ENCODE measurements around the gene MAGI1. TPM values are rescaled to one million over a fixed set of nuclear protein-coding genes. Genes with fewer than 3 reads are reported as not detected.

MAGI1 gene
- polyA plus RNA-seq, 1 of the 3 experiments (the other 2 are of a cell fraction), result 10.3 TPM

GRCh38 chr3:65995515-65995914, 43.2 kb downstream of the MAGI1 start:
- Histone ChIP-seq H3K27me3 (ENCODE audit: insufficient read depth) (no peaks in the 10 kb centered on the region), H3K4me1 (ENCODE audit: control insufficient read depth in 1 of 2, insufficient read depth in 2 of 2, low read depth in 1 of 2, low read length in 1 of 2) (no peaks in the 10 kb centered on the region), H2AFZ (ENCODE audit: low read depth) (no peak overlapping the region), H3K27ac (ENCODE audit: low read depth in 2 of 2, low read length in 1 of 2) (no peak overlapping the region), H3K36me3 (replicated peaks in 1 of 2; ENCODE audit: control insufficient read depth in 1 of 2, insufficient read depth in 2 of 2, low read length in 1 of 2) (no peaks in the 10 kb centered on the region), H3K9ac (no peak overlapping the region), H3F3A (replicated peaks; ENCODE audit: insufficient read depth) (peaks cover 7% of the 10 kb centered on the region), H3K4me2 (no peak overlapping the region), H3K79me2 (ENCODE audit: insufficient read depth) (peaks cover 81% of the 10 kb centered on the region; the same call in 1 of the 2 replicates), H3K4me3 (ENCODE audit: low read depth in 2 of 2, low read length in 1 of 2) (no peak overlapping the region), H4K20me1 (ENCODE audit: insufficient read depth) (peaks cover 12% of the 10 kb centered on the region; the same call in 1 of the 2 replicates), H3K9me3 (no peaks in the 10 kb centered on the region), H3K9me2 (no peaks in the 10 kb centered on the region)
- no peak for TF ChIP-seq CHD2 (IDR thresholded peaks at IDR 0.05; ENCODE audit: low read length, partially characterized antibody)
- TF ChIP-seq FOXJ3 (CRISPR knock-in tag; IDR thresholded peaks at IDR 0.05), result no peak
- no peak for TF ChIP-seq NRF1 (IDR thresholded peaks at IDR 0.05; ENCODE audit: low read depth, low read length)
- TF ChIP-seq TEAD4 (IDR thresholded peaks at IDR 0.05; ENCODE audit: borderline replicate concordance, insufficient read depth), result no peak
- TF ChIP-seq NFIC (IDR thresholded peaks at IDR 0.05; ENCODE audit: borderline replicate concordance), result no peak
- TF ChIP-seq, protein P1, sequence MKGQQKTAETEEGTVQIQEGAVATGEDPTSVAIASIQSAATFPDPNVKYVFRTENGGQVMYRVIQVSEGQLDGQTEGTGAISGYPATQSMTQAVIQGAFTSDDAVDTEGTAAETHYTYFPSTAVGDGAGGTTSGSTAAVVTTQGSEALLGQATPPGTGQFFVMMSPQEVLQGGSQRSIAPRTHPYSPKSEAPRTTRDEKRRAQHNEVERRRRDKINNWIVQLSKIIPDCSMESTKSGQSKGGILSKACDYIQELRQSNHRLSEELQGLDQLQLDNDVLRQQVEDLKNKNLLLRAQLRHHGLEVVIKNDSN (IDR thresholded peaks at IDR 0.05; ENCODE audit: borderline replicate concordance, low read depth), result no peak
- TF ChIP-seq, protein P2, sequence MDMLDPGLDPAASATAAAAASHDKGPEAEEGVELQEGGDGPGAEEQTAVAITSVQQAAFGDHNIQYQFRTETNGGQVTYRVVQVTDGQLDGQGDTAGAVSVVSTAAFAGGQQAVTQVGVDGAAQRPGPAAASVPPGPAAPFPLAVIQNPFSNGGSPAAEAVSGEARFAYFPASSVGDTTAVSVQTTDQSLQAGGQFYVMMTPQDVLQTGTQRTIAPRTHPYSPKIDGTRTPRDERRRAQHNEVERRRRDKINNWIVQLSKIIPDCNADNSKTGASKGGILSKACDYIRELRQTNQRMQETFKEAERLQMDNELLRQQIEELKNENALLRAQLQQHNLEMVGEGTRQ (IDR thresholded peaks at IDR 0.05; ENCODE audit: borderline replicate concordance, low read depth, low read length), result no peak
- TF ChIP-seq RAD21 (IDR thresholded peaks at IDR 0.05; ENCODE audit: low read length), result no peak
- no peak for TF ChIP-seq RCOR1 (IDR thresholded peaks at IDR 0.05; ENCODE audit: low read length)
- TF ChIP-seq, protein P3, sequence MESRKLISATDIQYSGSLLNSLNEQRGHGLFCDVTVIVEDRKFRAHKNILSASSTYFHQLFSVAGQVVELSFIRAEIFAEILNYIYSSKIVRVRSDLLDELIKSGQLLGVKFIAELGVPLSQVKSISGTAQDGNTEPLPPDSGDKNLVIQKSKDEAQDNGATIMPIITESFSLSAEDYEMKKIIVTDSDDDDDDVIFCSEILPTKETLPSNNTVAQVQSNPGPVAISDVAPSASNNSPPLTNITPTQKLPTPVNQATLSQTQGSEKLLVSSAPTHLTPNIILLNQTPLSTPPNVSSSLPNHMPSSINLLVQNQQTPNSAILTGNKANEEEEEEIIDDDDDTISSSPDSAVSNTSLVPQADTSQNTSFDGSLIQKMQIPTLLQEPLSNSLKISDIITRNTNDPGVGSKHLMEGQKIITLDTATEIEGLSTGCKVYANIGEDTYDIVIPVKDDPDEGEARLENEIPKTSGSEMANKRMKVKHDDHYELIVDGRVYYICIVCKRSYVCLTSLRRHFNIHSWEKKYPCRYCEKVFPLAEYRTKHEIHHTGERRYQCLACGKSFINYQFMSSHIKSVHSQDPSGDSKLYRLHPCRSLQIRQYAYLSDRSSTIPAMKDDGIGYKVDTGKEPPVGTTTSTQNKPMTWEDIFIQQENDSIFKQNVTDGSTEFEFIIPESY (IDR thresholded peaks at IDR 0.05; ENCODE audit: borderline replicate concordance, low read depth), result no peak
- TF ChIP-seq EZH2phosphoT487 (IDR thresholded peaks at IDR 0.05; ENCODE audit: borderline replicate concordance, low read depth), result no peak
- TF ChIP-seq, protein P4, sequence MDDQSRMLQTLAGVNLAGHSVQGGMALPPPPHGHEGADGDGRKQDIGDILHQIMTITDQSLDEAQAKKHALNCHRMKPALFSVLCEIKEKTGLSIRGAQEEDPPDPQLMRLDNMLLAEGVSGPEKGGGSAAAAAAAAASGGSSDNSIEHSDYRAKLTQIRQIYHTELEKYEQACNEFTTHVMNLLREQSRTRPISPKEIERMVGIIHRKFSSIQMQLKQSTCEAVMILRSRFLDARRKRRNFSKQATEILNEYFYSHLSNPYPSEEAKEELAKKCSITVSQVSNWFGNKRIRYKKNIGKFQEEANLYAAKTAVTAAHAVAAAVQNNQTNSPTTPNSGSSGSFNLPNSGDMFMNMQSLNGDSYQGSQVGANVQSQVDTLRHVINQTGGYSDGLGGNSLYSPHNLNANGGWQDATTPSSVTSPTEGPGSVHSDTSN (IDR thresholded peaks at IDR 0.05), result no peak
- TF ChIP-seq REST (IDR thresholded peaks at IDR 0.05; ENCODE audit: low read depth, low read length), result no peak
- TF ChIP-seq GABPA (IDR thresholded peaks at IDR 0.05; ENCODE audit: low read depth), result no peak
- TF ChIP-seq ELF1 (IDR thresholded peaks at IDR 0.05), result no peak
- no peak for TF ChIP-seq RFX5 (IDR thresholded peaks at IDR 0.05; ENCODE audit: low read length)
- ChIA-PET CTCF (interaction anchor here (0.6 to 1.1 kb wide), 4 partner anchors 15 to 1971 kb away, joined by 3 read pairs; no protein-coding TSS in a partner anchor), POLR2A (no interaction called here)
- DNase-seq, result no peak
- WGBS (ENCODE audit: low lambda C conversion rate), result 93% methylated on average over 6 of the region's 6 CpGs

Measured in SK-N-SH (cell line).